ENCODE data around the gene SNCAIP.
"Not testable (repeated sequence)": the region's sequence is repeated elsewhere in the genome, so short reads cannot be mapped to it uniquely, and the experiment has no call there.

SNCAIP gene

GRCh38 chr5:122471031-122471751 lies 159.2 kb downstream of the SNCAIP start:
- no peak for DNase-seq

- no peak for DNase-seq
Observed at GRCh38 chr5:122471752-122472061, 159.7 kb downstream of the SNCAIP start.

GRCh38 chr5:122473138-122473843 lies 161.3 kb downstream of the SNCAIP start:
- no peak for DNase-seq

GRCh38 chr5:122473941-122474340 lies 161.9 kb downstream of the SNCAIP start:
- no peak for DNase-seq

- DNase-seq, result no peak
Observed at GRCh38 chr5:122478741-122479442, 166.9 kb downstream of the SNCAIP start.

GRCh38 chr5:122480146-122480545 lies 168.1 kb downstream of the SNCAIP start:
- DNase-seq, result peak in 1 of 2 experiments; percentile 5

GRCh38 chr5:122484103-122484502 lies 172.1 kb downstream of the SNCAIP start:
- DNase-seq, result no peak

GRCh38 chr5:122485226-122485625 lies 173.2 kb downstream of the SNCAIP start:
- no peak for DNase-seq

- DNase-seq, result not testable (repeated sequence)
Observed at GRCh38 chr5:122486616-122487015, 174.6 kb downstream of the SNCAIP start.

- no peak for DNase-seq
Observed at GRCh38 chr5:122490718-122491117, 178.7 kb downstream of the SNCAIP start.

GRCh38 chr5:122492675-122493074 lies 180.6 kb downstream of the SNCAIP start:
- DNase-seq, result peak in 1 of 2 experiments; percentile 3

GRCh38 chr5:122493091-122494021 lies 181.3 kb downstream of the SNCAIP start:
- DNase-seq, result no peak

- no peak for DNase-seq
Observed at GRCh38 chr5:122494109-122494508, 182.1 kb downstream of the SNCAIP start.

GRCh38 chr5:122498163-122498562 lies 186.1 kb downstream of the SNCAIP start:
- DNase-seq, result no peak

GRCh38 chr5:122499585-122499984 lies 187.5 kb downstream of the SNCAIP start:
- DNase-seq, result no peak

- peak in 1 of 2 experiments; percentile 2 for DNase-seq
Observed at GRCh38 chr5:122500245-122501088, 188.4 kb downstream of the SNCAIP start.

GRCh38 chr5:122501089-122501435 lies 189.0 kb downstream of the SNCAIP start:
- DNase-seq, result no peak

- no peak for DNase-seq
Observed at GRCh38 chr5:122507045-122507444, 195.0 kb downstream of the SNCAIP start.

- DNase-seq, result no peak
Observed at GRCh38 chr5:122507581-122507980, 195.5 kb downstream of the SNCAIP start.

- DNase-seq, result no peak
Observed at GRCh38 chr5:122508623-122509022, 196.6 kb downstream of the SNCAIP start.
